ENCODE data around the gene IFITM2. TPM values are rescaled to one million over a fixed set of nuclear protein-coding genes. Genes with fewer than 3 reads are reported as not detected.

Gene IFITM2
- total RNA-seq, 1 donor from 2014 or later: 780 TPM

DNA sequence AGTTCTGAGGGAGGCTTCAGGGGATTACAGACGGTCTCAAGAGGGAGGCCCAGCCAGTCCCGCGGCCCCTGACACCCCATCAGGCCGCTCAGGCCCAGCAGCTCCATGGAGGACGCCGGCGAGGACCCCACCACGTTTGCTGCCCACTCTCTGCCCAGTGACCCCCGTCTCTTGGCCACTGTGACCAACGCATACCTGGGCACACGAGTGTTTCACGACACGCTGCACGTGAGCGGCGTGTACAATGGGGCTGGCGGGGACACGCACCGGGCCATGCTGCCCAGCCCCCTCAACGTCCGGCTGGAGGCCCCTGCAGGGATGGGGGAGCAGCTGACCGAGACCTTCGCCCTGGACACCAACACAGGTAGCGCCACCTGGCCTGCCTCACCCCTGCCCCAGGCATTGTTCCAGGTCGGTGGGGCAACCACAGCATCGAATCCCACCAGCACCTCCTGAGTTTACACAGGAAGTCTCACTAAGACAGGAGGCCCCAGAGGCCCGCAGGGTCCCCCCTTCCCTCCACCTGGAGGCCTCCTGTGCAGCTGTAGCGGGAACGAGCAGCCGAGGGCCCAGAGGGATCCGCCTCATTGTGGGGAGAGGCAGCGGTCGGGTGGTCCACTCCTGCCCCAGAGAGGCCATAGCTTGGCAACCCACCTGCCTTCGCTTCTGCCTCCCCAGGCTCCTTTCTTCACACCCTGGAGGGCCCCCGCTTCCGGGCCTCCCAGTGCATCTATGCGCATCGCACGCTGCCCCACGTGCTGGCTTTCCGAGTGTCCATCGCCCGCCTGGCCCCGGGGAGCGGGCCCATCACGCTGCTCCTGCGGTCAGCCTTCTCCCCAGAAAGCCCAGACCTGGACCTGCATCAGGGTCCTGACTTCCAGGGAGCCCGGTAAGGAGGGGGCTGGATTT is 17.6 kb upstream of the IFITM2 start:
- H3K27ac ChIP-seq: peak overlapping the region; percentile 76
- intact Hi-C loops (cut with DNase I): no loop called here
- peaks cover 19% of the 10 kb centered on the region for H3K4me1 ChIP-seq
- no peak for DNase-seq (ENCODE audit: extremely low spot score in 2 of 2)
- TF ChIP-seq POLR2A (IDR thresholded peaks at IDR 0.05) (no peak), CTCF (IDR thresholded peaks at IDR 0.05) (no peak), POLR2AphosphoS5 (IDR thresholded peaks at IDR 0.05; ENCODE audit: insufficient read depth in 1 of 2, low read depth in 1 of 2) (no peak)
- H3K27me3 ChIP-seq: no peaks in the 10 kb centered on the region
- peak overlapping the region; percentile 73 for H3K4me3 ChIP-seq
- no peaks in the 10 kb centered on the region for H3K9me3 ChIP-seq
- no peaks in the 10 kb centered on the region for H3K36me3 ChIP-seq

GRCh38 chr11:290621-291231 is 16.9 kb upstream of the IFITM2 start:
- Histone ChIP-seq H3K27me3 (no peaks in the 10 kb centered on the region), H3K4me1 (peaks cover 19% of the 10 kb centered on the region), H3K27ac (no peak overlapping the region), H3K36me3 (no peaks in the 10 kb centered on the region), H3K9me3 (no peaks in the 10 kb centered on the region), H3K4me3 (no peak overlapping the region)
- TF ChIP-seq CTCF (IDR thresholded peaks at IDR 0.05): no peak
- no peak for TF ChIP-seq POLR2AphosphoS5 (IDR thresholded peaks at IDR 0.05; ENCODE audit: insufficient read depth in 1 of 2, low read depth in 1 of 2)
- TF ChIP-seq POLR2A (IDR thresholded peaks at IDR 0.05): no peak
- intact Hi-C loops (cut with DNase I): no loop called here
- DNase-seq (ENCODE audit: extremely low spot score in 2 of 2): no peak

- no peaks in the 10 kb centered on the region for H3K27me3 ChIP-seq
- peaks cover 19% of the 10 kb centered on the region for H3K4me1 ChIP-seq
- no peaks in the 10 kb centered on the region for H3K9me3 ChIP-seq
- H3K4me3 ChIP-seq: no peak overlapping the region
- no peak overlapping the region for H3K27ac ChIP-seq
- H3K36me3 ChIP-seq: no peaks in the 10 kb centered on the region
- intact Hi-C loops (cut with DNase I): no loop called here
- DNase-seq (ENCODE audit: extremely low spot score in 2 of 2): no peak
- TF ChIP-seq POLR2AphosphoS5 (IDR thresholded peaks at IDR 0.05; ENCODE audit: insufficient read depth in 1 of 2, low read depth in 1 of 2): no peak
- TF ChIP-seq POLR2A (IDR thresholded peaks at IDR 0.05): no peak
- TF ChIP-seq CTCF (IDR thresholded peaks at IDR 0.05): no peak
These were observed 16.1 kb upstream of the IFITM2 start for GRCh38 chr11:291281-292210.

GRCh38 chr11:292211-293121 is 15.2 kb upstream of the IFITM2 start:
- no peak for DNase-seq (ENCODE audit: extremely low spot score in 2 of 2)
- H3K27me3 ChIP-seq: no peaks in the 10 kb centered on the region
- H3K4me3 ChIP-seq: no peak overlapping the region
- H3K27ac ChIP-seq: no peak overlapping the region
- H3K4me1 ChIP-seq: peaks cover 26% of the 10 kb centered on the region
- H3K36me3 ChIP-seq: no peaks in the 10 kb centered on the region
- H3K9me3 ChIP-seq: no peaks in the 10 kb centered on the region
- TF ChIP-seq POLR2A (IDR thresholded peaks at IDR 0.05): no peak
- no peak for TF ChIP-seq POLR2AphosphoS5 (IDR thresholded peaks at IDR 0.05; ENCODE audit: insufficient read depth in 1 of 2, low read depth in 1 of 2)
- no peak for TF ChIP-seq CTCF (IDR thresholded peaks at IDR 0.05)
- intact Hi-C loops (cut with DNase I): no loop called here
